OCI-LY3 (cell line): ENCODE measurements around the gene MROH9.

Experiments used
- CTCF ChIP-seq: fragments of 200-600, 300-600 bp; sonication (generic); IDR thresholded peaks from 2 replicates; pipeline ENCODE4 v1.5.1; 2014; ENCODE audit warnings: antibody characterized with exemption, low read length, low read depth
- EZH2phosphoT487 ChIP-seq: fragments of 200-600 bp; shearing (Covaris generic); IDR thresholded peaks from 2 replicates; pipeline ENCODE4 v1.6.1; 2018; ENCODE audit warnings: antibody characterized with exemption, mixed run types, low read depth

GRCh38 chr1:170970256-170970655, 34.9 kb downstream of the MROH9 start:
- no peak for TF ChIP-seq CTCF
- TF ChIP-seq EZH2phosphoT487, result no peak
